PFSK-1 (cell line): ENCODE measurements around the gene DENR. TPM values are rescaled to one million over a fixed set of nuclear protein-coding genes. Genes with fewer than 3 reads are reported as not detected.
A peak's percentile ranks its signal among the peaks of the same experiment; 100 is the strongest.
"Not testable (repeated sequence)": the region's sequence is repeated elsewhere in the genome, so short reads cannot be mapped to it uniquely, and the experiment has no call there.

ENCODE experiments used
- FOXP2 ChIP-seq: optimal IDR thresholded peaks from 2 replicates; pipeline ENCODE3; 2011; ENCODE audit warnings: borderline replicate concordance, control low read depth, inconsistent platforms; ENCODE audit not compliant: insufficient read depth; ENCODE audit errors: extremely low read length, extremely low read depth
- POLR2AphosphoS5 ChIP-seq: IDR thresholded peaks from 2 replicates; pipeline ENCODE4 v1.6.1; 2012; ENCODE audit warnings: low read depth, mild to moderate bottlenecking, control low read depth, low read length, moderate library complexity
- REST ChIP-seq, 2 experiments: IDR thresholded peaks; 2 replicates each; pipeline versions ENCODE4 v1.6.1 to v1.8.0; 2011 to 2012; ENCODE audit warnings: low read depth in 2 of 2, low read length in 2 of 2, control low read depth in 1 of 2, inconsistent platforms in 1 of 2, mild to moderate bottlenecking in 1 of 2, moderate library complexity in 1 of 2; ENCODE audit not compliant: insufficient read depth in 1 of 2
- SIN3A ChIP-seq: IDR thresholded peaks from 2 replicates; pipeline ENCODE4 v1.6.1; 2012; ENCODE audit warnings: mild to moderate bottlenecking, low read length, moderate library complexity, borderline replicate concordance; ENCODE audit not compliant: insufficient read depth
- TAF1 ChIP-seq: IDR thresholded peaks from 2 replicates; pipeline ENCODE4 v1.6.1; 2012; ENCODE audit warnings: low read length, control low read depth, borderline replicate concordance; ENCODE audit not compliant: insufficient read depth
- polyA plus RNA-seq: library from polyadenylated mRNA; unstranded; fragments of >200 nt; gene quantifications from one replicate; pipeline ENCODE4 v1.2.1, GENCODE V29; 2012; ENCODE audit warnings: low read depth, missing spikeins; ENCODE audit not compliant: insufficient read length

DENR gene, protein sequence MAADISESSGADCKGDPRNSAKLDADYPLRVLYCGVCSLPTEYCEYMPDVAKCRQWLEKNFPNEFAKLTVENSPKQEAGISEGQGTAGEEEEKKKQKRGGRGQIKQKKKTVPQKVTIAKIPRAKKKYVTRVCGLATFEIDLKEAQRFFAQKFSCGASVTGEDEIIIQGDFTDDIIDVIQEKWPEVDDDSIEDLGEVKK
- polyA plus RNA-seq = 74.2 TPM

GRCh38 chr12:122752464-122753318 lies at the start of gene DENR:
Gene DENR (plus strand): TSS chr12:122752824. CDS start chr12:122753702, 878 bp downstream.
- TF ChIP-seq SIN3A (peak; percentile 99), REST (IDR thresholded peaks at IDR 0.05; ENCODE audit: insufficient read depth in 1 of 2, low read depth in 2 of 2, low read length in 2 of 2) (no peak), FOXP2 (peak; percentile 59), TAF1 (peak; percentile 32; the same call in 1 of the 2 replicates), POLR2AphosphoS5 (peak; percentile 95)

GRCh38 chr12:122702890-122703611 lies 49.6 kb upstream of the DENR start, which contains the start of gene HCAR2:
Gene HCAR2 (minus strand): TSS chr12:122703357. CDS start chr12:122703283, 74 bp downstream.
- not testable (repeated sequence) for TF ChIP-seq TAF1; FOXP2; REST (IDR thresholded peaks at IDR 0.05; ENCODE audit: insufficient read depth in 1 of 2, low read depth in 2 of 2, low read length in 2 of 2)

- TF ChIP-seq POLR2AphosphoS5; REST (IDR thresholded peaks at IDR 0.05; ENCODE audit: insufficient read depth in 1 of 2, low read depth in 2 of 2, low read length in 2 of 2); TAF1: not testable (repeated sequence)
Observed at GRCh38 chr12:122716658-122717057, 36.0 kb upstream of the DENR start, which contains the start of gene HCAR3. Gene HCAR3 (minus strand): TSS chr12:122716811. CDS start chr12:122716737, 74 bp downstream.

DNA sequence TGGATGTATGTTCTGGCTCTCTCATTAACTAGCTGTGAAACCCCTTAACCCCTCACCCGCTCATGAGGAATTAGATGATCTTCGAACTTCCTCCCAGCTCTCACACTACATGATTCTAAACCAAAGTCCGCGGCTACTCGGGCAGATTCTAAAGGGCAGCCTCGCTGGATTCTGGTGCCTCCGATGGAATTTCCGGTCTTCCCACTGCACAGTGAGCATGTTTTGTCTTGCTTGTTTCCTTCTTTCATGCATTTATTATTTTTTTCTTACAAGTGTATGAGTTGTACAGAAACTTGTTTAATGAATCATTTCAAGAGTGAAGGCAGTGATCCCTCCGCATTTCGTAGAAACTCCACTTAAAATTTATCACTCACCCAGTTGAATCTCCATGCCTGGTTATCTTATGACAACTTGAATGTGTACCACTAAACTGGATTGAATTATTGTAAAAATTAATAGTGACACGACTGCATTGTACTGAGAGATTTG lies 31.5 kb upstream of the DENR start:
- TF ChIP-seq REST (IDR thresholded peaks at IDR 0.05; ENCODE audit: insufficient read depth in 1 of 2, low read depth in 2 of 2, low read length in 2 of 2) (no peak), SIN3A (no peak), FOXP2 (no peak), POLR2AphosphoS5 (no peak), TAF1 (no peak)
